Smooth muscle cell (in vitro differentiated cells): ENCODE results near the gene GPR160. TPM values are rescaled to one million over a fixed set of nuclear protein-coding genes. Genes with fewer than 3 reads are reported as not detected.
A peak's percentile ranks its signal among the peaks of the same experiment; 100 is the strongest.

ENCODE experiments used
- DNase-seq: peaks from one replicate; lab custom pipeline; 2025; ENCODE audit not compliant: unreplicated experiment; lab: John Stamatoyannopoulos, UW
- H2AFZ ChIP-seq: fragments of 200-600 bp; sonication (generic); 2 replicates; pipeline ENCODE4 v1.6.0; 2016; ENCODE audit warnings: antibody characterized with exemption, low read depth, mild to moderate bottlenecking
- H3F3A ChIP-seq: fragments of 200-600 bp; sonication (generic); 2 replicates; pipeline ENCODE4 v1.6.0; 2017; ENCODE audit warnings: antibody characterized with exemption, low read depth
- H3K27ac ChIP-seq: fragments of 200-600 bp; sonication (generic); 2 replicates; pipeline ENCODE4 v1.5.1; 2016; ENCODE audit warnings: low read depth, mild to moderate bottlenecking
- H3K27me3 ChIP-seq: fragments of 200-600 bp; sonication (generic); 2 replicates; pipeline ENCODE4 v1.6.1; 2016; ENCODE audit warnings: low read depth, mild to moderate bottlenecking
- H3K36me3 ChIP-seq: fragments of 200-600 bp; sonication (generic); 2 replicates; pipeline ENCODE4 v1.5.1; 2016; ENCODE audit warnings: low read depth
- H3K4me1 ChIP-seq: fragments of 200-600 bp; sonication (generic); 2 replicates; pipeline ENCODE4 v1.5.1; 2016; ENCODE audit warnings: low read depth
- H3K4me2 ChIP-seq: fragments of 200-600 bp; sonication (generic); 2 replicates; pipeline ENCODE4 v1.6.0; 2016; ENCODE audit warnings: mild to moderate bottlenecking
- H3K4me3 ChIP-seq: fragments of 200-600 bp; sonication (generic); 2 replicates; pipeline ENCODE4 v1.5.1; 2016; ENCODE audit warnings: mild to moderate bottlenecking
- H3K79me2 ChIP-seq: fragments of 200-600 bp; sonication (generic); 2 replicates; pipeline ENCODE4 v1.6.0; 2016; ENCODE audit warnings: low read depth, mild to moderate bottlenecking
- H3K9ac ChIP-seq: fragments of 200-600 bp; sonication (generic); 2 replicates; pipeline ENCODE4 v1.6.0; 2016; ENCODE audit warnings: low read depth
- H3K9me3 ChIP-seq: fragments of 200-600 bp; sonication (generic); replicated peaks from 2 replicates; pipeline ENCODE4 v1.5.1; 2016; ENCODE audit warnings: low read depth
- H4K20me1 ChIP-seq: fragments of 200-600 bp; sonication (generic); 2 replicates; pipeline ENCODE4 v1.6.0; 2016; ENCODE audit warnings: low read depth
- WGBS: methylation state at CpG from one replicate; pipeline ENCODE4 v1.1.7; 2016; ENCODE audit warnings: low lambda C conversion rate; 5-methylcytosine and 5-hydroxymethylcytosine counted together
- polyA plus RNA-seq: library from polyadenylated mRNA; unstranded; fragments of >200 nt; fragmentation: Nextera tagmentation; extraction: Ambion mirVana; gene quantifications from 2 replicates; pipeline ENCODE4 v1.2.1, GENCODE V29; 2016
- total RNA-seq: library from RNA; depleted of rRNA; stranded (reverse); fragments of >200 nt; gene quantifications from 2 replicates; pipeline ENCODE4 v1.2.3, GENCODE V29; 2014
- TF ChIP-seq, protein P1 (sequence below): fragments of 200-600 bp; sonication (generic); IDR thresholded peaks from 2 replicates; pipeline ENCODE4 v1.5.1; 2017; ENCODE audit warnings: borderline replicate concordance, mild to moderate bottlenecking, antibody characterized with exemption; ENCODE audit not compliant: insufficient read depth, poor library complexity, severe bottlenecking

The GPR160 gene
- total and polyA plus RNA-seq, 2 experiments from 2014 or later, result 0.83 to 2.3 TPM

DNA sequence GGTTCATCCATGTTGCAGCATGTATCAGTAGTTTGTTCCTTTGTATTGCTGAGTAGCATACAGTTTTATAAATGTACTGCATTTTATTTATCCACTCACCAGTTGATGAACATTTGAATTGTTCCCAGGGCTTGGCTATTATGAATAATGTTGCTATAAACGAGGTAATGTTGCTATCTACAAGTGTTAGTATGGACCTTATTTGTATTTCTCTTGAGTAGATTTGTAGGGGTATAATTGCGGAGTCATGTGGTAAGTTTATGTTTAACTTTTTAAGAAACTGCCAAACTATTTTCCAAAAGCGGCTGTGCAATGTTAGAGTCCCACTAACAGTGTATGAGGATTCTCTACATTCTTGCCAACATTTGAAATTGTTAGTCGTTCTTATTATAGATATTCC lies 13.0 kb downstream of the GPR160 start:
- Histone ChIP-seq H3K9ac (no peak overlapping the region), H3K79me2 (no peaks in the 10 kb centered on the region), H3K4me1 (no peaks in the 10 kb centered on the region), H3K36me3 (no peaks in the 10 kb centered on the region), H3F3A (no peaks in the 10 kb centered on the region), H3K4me2 (no peak overlapping the region), H3K27ac (no peak overlapping the region), H3K4me3 (no peak overlapping the region), H3K9me3 (no peaks in the 10 kb centered on the region), H3K27me3 (no peaks in the 10 kb centered on the region), H4K20me1 (no peaks in the 10 kb centered on the region), H2AFZ (no peak overlapping the region)
- DNase-seq, result no peak
- WGBS, result 87% methylated on average over 4 of the region's 4 CpGs
- TF ChIP-seq, protein P1, sequence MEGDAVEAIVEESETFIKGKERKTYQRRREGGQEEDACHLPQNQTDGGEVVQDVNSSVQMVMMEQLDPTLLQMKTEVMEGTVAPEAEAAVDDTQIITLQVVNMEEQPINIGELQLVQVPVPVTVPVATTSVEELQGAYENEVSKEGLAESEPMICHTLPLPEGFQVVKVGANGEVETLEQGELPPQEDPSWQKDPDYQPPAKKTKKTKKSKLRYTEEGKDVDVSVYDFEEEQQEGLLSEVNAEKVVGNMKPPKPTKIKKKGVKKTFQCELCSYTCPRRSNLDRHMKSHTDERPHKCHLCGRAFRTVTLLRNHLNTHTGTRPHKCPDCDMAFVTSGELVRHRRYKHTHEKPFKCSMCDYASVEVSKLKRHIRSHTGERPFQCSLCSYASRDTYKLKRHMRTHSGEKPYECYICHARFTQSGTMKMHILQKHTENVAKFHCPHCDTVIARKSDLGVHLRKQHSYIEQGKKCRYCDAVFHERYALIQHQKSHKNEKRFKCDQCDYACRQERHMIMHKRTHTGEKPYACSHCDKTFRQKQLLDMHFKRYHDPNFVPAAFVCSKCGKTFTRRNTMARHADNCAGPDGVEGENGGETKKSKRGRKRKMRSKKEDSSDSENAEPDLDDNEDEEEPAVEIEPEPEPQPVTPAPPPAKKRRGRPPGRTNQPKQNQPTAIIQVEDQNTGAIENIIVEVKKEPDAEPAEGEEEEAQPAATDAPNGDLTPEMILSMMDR, result no peak

DNA sequence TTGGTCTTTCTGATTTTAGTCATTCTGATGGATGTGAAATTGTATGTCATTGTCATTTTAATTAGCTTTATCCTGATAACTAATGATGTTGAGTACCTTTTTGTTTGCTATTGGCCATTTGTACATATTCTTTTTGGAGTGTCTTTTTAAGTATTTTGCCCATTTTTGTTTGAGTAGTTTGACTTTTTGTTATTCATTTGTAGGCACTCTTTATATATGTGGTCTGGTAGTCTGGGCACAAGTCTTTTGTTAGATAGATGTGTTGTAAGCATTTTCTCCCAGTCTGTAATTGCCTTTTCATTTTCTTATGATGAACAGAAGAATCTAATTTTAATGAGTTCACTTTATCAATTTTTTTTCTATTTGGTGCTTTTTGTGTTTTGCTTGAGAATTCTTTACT lies 14.6 kb downstream of the GPR160 start:
- no peak overlapping the region for H3K27ac ChIP-seq
- no peak overlapping the region for H2AFZ ChIP-seq
- no peaks in the 10 kb centered on the region for H3K4me1 ChIP-seq
- no peaks in the 10 kb centered on the region for H3F3A ChIP-seq
- no peak overlapping the region for H3K4me3 ChIP-seq
- H3K36me3 ChIP-seq, result no peaks in the 10 kb centered on the region
- H3K79me2 ChIP-seq, result no peaks in the 10 kb centered on the region
- no peaks in the 10 kb centered on the region for H4K20me1 ChIP-seq
- H3K9ac ChIP-seq, result no peak overlapping the region
- TF ChIP-seq, protein P1, result no peak
- H3K4me2 ChIP-seq, result no peak overlapping the region
- H3K27me3 ChIP-seq, result no peaks in the 10 kb centered on the region
- no peak for DNase-seq
- no peaks in the 10 kb centered on the region for H3K9me3 ChIP-seq

DNA sequence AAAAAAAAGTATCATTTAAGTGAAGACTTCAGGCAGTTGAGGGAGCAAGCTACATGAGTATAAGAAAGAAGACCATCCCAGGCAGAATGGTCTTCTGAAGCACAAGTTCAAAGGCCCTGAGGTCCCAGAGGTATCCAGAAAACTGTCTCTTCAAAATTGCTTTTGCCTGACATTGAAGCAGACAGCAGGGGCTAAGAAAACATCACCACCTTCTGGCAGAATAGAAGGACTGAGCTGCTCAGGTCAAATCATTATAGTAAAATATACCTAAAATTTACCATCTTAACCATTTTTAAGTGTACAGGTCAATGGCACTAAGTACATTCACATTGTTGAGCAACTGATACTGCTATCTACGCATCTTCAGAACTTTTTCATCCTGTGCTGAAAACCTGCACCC lies 16.4 kb downstream of the GPR160 start:
- Histone ChIP-seq H3K36me3 (no peaks in the 10 kb centered on the region), H3K79me2 (no peaks in the 10 kb centered on the region), H3F3A (no peaks in the 10 kb centered on the region), H3K9ac (no peak overlapping the region), H2AFZ (no peak overlapping the region), H3K27me3 (no peaks in the 10 kb centered on the region), H4K20me1 (no peaks in the 10 kb centered on the region), H3K9me3 (no peaks in the 10 kb centered on the region), H3K4me2 (no peak overlapping the region), H3K4me3 (no peak overlapping the region), H3K4me1 (no peaks in the 10 kb centered on the region), H3K27ac (no peak overlapping the region)
- DNase-seq, result no peak
- TF ChIP-seq, protein P1, result peak; percentile 6
- WGBS, result 100% methylated on average over 1 of the region's 1 CpG

DNA sequence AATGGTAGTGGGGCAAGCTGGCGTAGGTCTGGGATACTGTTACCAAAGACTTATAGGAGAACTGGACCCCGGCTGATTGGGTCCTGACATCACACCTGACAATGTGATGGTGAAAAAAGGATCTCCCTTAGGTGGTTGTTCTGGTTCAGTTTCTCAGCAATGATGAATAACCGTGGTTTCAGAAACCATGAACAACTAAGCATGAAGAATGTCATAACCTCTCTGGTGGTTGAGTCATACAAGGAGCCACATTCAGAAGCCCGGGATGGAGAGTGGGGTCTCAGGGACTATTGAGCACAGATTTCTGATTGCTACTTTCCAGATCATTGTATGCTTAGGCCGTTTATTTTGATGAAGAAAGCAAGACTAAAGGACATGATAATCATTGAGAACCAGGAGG lies 17.4 kb downstream of the GPR160 start:
- Histone ChIP-seq H3K27ac (no peak overlapping the region), H3K4me1 (no peaks in the 10 kb centered on the region), H2AFZ (no peak overlapping the region), H3K9me3 (no peaks in the 10 kb centered on the region), H3K27me3 (no peaks in the 10 kb centered on the region), H3K9ac (no peak overlapping the region), H3K79me2 (no peaks in the 10 kb centered on the region), H4K20me1 (no peaks in the 10 kb centered on the region), H3K4me2 (no peak overlapping the region), H3K4me3 (no peak overlapping the region), H3F3A (no peaks in the 10 kb centered on the region), H3K36me3 (no peaks in the 10 kb centered on the region)
- TF ChIP-seq, protein P1, result no peak
- DNase-seq, result no peak
- WGBS, result 70% methylated on average over 5 of the region's 5 CpGs
